Measurements from ENCODE around the gene WNT2.

DNA sequence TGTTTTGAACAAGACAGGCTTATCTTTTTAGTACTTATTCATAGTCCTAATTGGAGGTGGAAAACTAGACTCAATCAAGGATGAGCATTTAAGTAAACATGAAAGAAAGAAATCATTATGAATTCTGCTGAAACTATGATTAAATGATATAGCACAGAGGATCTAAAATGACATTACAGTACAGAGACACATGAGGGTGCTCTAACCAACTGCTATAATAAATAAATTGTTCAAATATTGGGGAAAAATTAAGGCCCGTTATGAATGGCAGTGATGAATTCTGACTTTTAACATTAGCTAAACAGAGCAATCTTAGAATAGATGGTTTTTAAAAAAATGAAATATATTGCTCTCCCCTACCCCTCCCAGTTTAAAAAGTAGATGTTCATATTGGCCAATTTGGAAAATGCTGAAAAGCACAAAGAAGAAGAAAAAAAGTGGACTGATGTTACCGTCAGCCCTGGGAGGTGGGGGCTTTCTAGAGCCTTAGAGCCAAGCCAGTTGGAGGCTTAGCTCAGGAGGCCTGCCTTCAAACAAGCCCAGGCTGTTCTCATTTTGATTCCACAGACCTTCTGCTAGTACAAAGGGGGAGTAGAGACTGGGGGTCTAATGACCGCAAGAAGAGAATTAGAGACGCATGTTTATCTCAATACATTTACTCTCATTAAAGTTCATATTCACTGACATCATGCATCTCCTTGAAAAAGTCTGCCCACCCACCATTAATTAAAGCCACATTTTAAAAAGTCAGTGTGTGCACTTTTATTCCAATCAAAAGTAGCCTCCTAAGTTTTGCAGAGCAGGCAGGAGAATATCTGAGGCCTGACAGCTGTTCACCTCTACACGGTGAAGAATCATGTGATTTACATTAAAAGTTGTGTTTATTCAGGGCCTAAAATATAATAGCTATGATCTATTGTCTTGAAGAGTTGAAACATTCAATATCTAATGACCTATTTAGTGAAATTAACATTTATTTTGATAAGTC, 10.0 kb downstream of the WNT2 start:
- TF ChIP-seq EZH2 (IDR thresholded peaks at IDR 0.05) (no peak), POLR2AphosphoS5 (IDR thresholded peaks at IDR 0.05; ENCODE audit: borderline replicate concordance, low read depth, low read length) (no peak), FOXP2 (optimal IDR thresholded peaks at IDR 0.05; ENCODE audit: control extremely low read depth, extremely low read length, insufficient read depth) (no peak)
